ENCODE data around the gene GPR3.

- TF ChIP-seq POLR2AphosphoS5 (IDR thresholded peaks at IDR 0.05; ENCODE audit: insufficient read depth in 1 of 2, low read depth in 1 of 2) (no peak), CTCF (IDR thresholded peaks at IDR 0.05) (no peak)
These were observed 17.9 kb upstream of the GPR3 start, which contains the start of gene FCN3 for GRCh38 chr1:27374362-27375086.

All from vagina (tissue), 2 donors.